Esophagus squamous epithelium (tissue), 5 donors: Measurements from ENCODE around the gene ARL10. TPM values are rescaled to one million over a fixed set of nuclear protein-coding genes. Genes with fewer than 3 reads are reported as not detected.

Experiments used
- DNase-seq: peaks from one replicate; lab custom pipeline; 2025; lab: John Stamatoyannopoulos, UW
- H3K27ac ChIP-seq, 4 donors: fragments of 200-600 bp; sonication (generic); one replicate each; pipeline ENCODE4 v1.5.1; 2016 to 2019; ENCODE audit warnings: mild to moderate bottlenecking in 1 of 4
- H3K27me3 ChIP-seq, 4 donors: fragments of 200-600 bp; sonication (generic); 1 replicate in 3 of 4; 2 replicates in 1 of 4; pipeline versions ENCODE4 v1.5.1 to v1.6.0; 2017 to 2021; ENCODE audit warnings: antibody characterized with exemption in 1 of 4
- H3K36me3 ChIP-seq, 3 donors: fragments of 200-600 bp; sonication (generic); one replicate each; pipeline ENCODE4 v1.5.1; 2016 to 2019
- H3K4me1 ChIP-seq, 3 donors: fragments of 200-600 bp; sonication (generic); one replicate each; pipeline ENCODE4 v1.5.1; 2017 to 2019
- H3K4me3 ChIP-seq, 4 donors: fragments of 200-600 bp; sonication (generic); 1 replicate in 3 of 4; 2 replicates in 1 of 4; pipeline ENCODE4 v1.5.1; 2016 to 2019; ENCODE audit warnings: mild to moderate bottlenecking in 2 of 4, moderate library complexity in 1 of 4
- H3K9me3 ChIP-seq, 3 donors: fragments of 200-600 bp; sonication (generic); one replicate each; pipeline ENCODE4 v1.5.1; 2016 to 2019
- POLR2A ChIP-seq, 4 donors: fragments of 450-650 bp; IDR thresholded peaks; one replicate each; pipeline ENCODE4 v1.6.1; 2017; ENCODE audit warnings: antibody characterized with exemption in 4 of 4, mild to moderate bottlenecking in 4 of 4, moderate library complexity in 3 of 4
- WGBS, 2 donors: methylation state at CpG; one replicate each; pipeline ENCODE4 v1.1.5; 2018; 5-methylcytosine and 5-hydroxymethylcytosine counted together
- intact Hi-C: fragments of 100-400 bp; cut with DNase I; formaldehyde crosslinking; loops from one replicate; pipeline ENCODE4 v1.15.0; 2022
- total RNA-seq, 4 donors: library from RNA; depleted of rRNA; stranded (reverse); fragments of >200 nt; gene quantifications; one replicate each; pipeline ENCODE4 v1.1.0, GENCODE V29; 2016
- TF ChIP-seq, protein P1 (sequence below), 6 experiments: fragments of 450-650 bp in 4 of 6; fragments of 200-600 bp in 2 of 6; sonication (generic) in 2 of 6; IDR thresholded peaks; one replicate each; pipeline ENCODE4 v1.5.1; 2016 to 2019; ENCODE audit warnings: antibody characterized with exemption in 6 of 6, mild to moderate bottlenecking in 4 of 6, moderate library complexity in 4 of 6
- donor health status: DM: yes; HTN: yes; CAD: no.

The ARL10 gene, protein sequence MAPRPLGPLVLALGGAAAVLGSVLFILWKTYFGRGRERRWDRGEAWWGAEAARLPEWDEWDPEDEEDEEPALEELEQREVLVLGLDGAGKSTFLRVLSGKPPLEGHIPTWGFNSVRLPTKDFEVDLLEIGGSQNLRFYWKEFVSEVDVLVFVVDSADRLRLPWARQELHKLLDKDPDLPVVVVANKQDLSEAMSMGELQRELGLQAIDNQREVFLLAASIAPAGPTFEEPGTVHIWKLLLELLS
- total RNA-seq, result 10 to 100 TPM in 1 of 4 donors, 1 to 10 TPM in 3; 2.4 to 10.1 (median 6.3) TPM

DNA sequence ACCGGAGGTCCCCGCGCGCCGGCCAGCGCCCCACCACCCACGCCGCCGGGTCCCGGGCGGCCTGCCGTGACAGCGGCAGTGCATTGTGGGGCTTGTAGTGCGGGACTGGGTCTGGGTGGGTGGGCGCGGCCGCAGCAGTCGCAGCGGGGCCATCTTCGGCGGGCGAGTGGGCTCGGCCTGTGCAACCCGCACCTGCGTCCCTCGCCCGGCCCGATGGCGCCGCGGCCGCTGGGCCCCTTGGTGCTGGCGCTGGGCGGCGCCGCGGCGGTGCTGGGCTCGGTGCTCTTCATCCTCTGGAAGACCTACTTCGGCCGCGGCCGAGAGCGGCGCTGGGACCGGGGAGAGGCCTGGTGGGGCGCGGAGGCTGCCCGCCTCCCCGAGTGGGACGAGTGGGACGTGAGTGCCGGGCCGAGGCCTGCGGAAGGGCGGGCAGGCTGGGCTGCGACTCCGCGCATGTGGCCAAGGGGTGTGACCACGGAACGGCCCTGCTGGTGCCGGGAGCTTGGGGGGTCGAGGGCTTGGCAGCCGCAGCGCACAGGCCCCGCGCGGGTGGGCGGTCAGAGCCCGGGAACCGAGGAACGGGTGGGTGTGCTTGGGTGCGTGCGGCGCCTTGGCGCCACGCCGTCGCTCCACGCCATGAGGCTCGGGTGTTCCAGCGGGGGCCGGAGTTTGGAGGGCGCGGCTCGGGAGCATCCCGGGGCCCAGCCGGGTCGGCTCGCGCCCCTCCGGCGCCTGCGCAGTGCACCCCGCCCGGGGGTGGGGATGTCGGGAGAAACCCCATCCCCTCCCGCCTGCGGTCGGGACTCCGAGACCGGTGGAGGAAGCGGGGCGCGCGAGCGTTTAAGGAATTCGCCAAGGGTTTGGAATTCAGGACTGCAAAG lies at the start of gene ARL10:
Gene ARL10 (plus strand): TSS at position 137 of the 881 bp plus-strand sequence. CDS start 77 bp downstream, at position 214.
- intact Hi-C loops, result no loop called here
- no peaks in the 10 kb centered on the region for H3K9me3 ChIP-seq
- DNase-seq, result no peak
- WGBS, 2 donors, result 1% methylated on average over 22 of the region's 108 CpGs; no CpG with 5 or more reads in 1 of the 2 donors
- H3K36me3 ChIP-seq, result peaks cover 0 to 33% (median 3%) of the 10 kb centered on the region in 3 donors
- peak within 1 kb of the TSS; percentile 76 to 79 (median 78) for H3K27ac ChIP-seq
- H3K4me1 ChIP-seq, result peaks cover 0 to 39% (median 11%) of the 10 kb centered on the region in 3 donors
- peak in 1 of 4 donors; percentile 4 for TF ChIP-seq POLR2A (IDR thresholded peaks at IDR 0.05)
- TF ChIP-seq, protein P1, sequence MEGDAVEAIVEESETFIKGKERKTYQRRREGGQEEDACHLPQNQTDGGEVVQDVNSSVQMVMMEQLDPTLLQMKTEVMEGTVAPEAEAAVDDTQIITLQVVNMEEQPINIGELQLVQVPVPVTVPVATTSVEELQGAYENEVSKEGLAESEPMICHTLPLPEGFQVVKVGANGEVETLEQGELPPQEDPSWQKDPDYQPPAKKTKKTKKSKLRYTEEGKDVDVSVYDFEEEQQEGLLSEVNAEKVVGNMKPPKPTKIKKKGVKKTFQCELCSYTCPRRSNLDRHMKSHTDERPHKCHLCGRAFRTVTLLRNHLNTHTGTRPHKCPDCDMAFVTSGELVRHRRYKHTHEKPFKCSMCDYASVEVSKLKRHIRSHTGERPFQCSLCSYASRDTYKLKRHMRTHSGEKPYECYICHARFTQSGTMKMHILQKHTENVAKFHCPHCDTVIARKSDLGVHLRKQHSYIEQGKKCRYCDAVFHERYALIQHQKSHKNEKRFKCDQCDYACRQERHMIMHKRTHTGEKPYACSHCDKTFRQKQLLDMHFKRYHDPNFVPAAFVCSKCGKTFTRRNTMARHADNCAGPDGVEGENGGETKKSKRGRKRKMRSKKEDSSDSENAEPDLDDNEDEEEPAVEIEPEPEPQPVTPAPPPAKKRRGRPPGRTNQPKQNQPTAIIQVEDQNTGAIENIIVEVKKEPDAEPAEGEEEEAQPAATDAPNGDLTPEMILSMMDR (IDR thresholded peaks at IDR 0.05), result no peak
- peak within 1 kb of the TSS; percentile 61 to 73 (median 70) for H3K4me3 ChIP-seq
- no peaks in the 10 kb centered on the region for H3K27me3 ChIP-seq

DNA sequence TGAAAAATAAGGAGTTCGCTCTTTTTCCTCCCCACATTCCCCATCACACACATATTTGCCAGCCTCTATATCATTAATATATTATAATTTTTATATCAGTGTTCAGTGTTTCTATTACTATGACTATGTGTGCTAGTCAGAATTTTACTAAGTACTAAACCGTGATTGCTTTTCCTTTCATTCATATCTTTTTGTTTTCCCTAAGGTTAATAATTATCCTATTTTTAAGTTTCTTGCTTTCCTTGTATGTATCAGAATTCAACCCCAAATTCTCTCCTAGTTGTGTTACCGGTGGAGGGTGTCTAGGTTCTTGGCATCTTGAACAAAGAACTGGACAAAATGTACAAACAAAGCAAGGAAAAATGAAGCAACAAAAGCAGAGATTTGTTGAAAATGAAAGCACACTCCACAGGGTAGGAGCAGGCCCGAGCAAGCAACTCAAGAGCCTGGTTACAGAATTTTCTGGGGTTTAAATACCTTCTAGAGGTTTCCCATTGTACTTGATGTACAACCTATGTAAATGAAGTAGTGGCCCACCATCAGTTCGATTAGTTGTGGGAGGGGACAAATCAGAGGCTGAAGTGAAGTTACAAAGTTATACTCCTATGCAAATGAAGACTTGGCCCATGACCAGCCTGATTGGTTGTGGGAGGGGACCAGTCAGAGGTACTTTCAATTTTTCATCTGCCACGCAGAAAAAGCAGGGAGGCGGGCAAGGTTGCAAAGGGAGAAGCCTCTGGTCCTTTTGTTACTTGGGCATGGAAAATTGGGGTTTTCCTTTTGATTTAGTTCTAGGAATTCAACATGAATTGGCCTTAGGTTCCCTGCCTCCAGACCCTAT lies 47.5 kb upstream of the ARL10 start:
- no peak overlapping the region for H3K4me3 ChIP-seq
- peak overlapping the region in 1 of 4 donors; percentile 25 for H3K27ac ChIP-seq

DNA sequence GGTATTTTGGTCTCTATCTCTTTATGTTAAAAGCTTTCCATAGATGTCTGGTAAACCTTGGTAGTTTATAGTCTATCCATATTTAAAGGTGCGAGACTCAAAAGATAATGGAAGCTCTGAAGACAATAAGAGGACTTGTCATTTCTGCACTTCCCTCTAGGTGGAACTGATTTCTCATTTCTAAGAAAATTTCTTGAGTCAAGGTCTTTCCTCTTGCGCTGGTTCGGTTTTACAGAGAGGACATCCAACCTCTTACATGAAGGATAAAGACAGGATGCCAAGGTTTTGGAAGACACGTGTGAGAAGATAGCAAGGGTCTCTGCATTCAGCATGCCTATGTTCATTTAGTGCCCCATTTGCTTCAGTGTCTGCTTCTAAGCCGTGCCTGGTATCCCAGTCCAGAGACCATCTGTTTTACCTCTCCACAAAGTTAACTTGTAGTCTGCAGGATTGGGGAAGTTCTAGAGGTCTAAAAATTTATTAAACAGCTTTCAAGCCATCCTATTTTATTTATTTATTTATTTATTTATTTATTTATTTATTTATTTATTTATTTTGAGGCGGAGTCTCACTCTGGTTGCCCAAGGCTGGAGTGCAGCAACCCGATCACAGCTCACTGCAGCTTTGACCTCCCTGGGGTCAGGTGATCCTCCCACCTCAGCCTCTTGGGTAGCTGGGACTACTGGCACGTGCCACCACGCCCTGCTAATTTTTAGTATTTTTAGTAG lies 45.3 kb upstream of the ARL10 start:
- Histone ChIP-seq H3K4me3 (no peak overlapping the region), H3K9me3 (no peaks in the 10 kb centered on the region), H3K4me1 (peaks cover 0 to 19% (median 0%) of the 10 kb centered on the region in 3 donors), H3K27ac (no peak overlapping the region), H3K36me3 (peaks cover 0 to 48% (median 7%) of the 10 kb centered on the region in 3 donors), H3K27me3 (no peaks in the 10 kb centered on the region)
- TF ChIP-seq POLR2A (IDR thresholded peaks at IDR 0.05), result no peak
- TF ChIP-seq, protein P1 (IDR thresholded peaks at IDR 0.05), result peak in 2 of 6 experiments; percentile 16 to 20
- DNase-seq, result no peak
- 88 to 90% methylated on average over 7 to 9 of the region's 9 CpGs for WGBS, 2 donors
- intact Hi-C loops, result no loop called here

More for the DNA sequence above, 47.5 kb upstream of the ARL10 start:
- Histone ChIP-seq H3K36me3 (peaks cover 0 to 41% (median 3%) of the 10 kb centered on the region in 3 donors), H3K4me1 (peaks cover 0 to 19% (median 0%) of the 10 kb centered on the region in 3 donors), H3K27me3 (no peaks in the 10 kb centered on the region), H3K9me3 (no peaks in the 10 kb centered on the region)
- no peak for DNase-seq
- no peak for TF ChIP-seq POLR2A (IDR thresholded peaks at IDR 0.05)
- TF ChIP-seq, protein P1 (IDR thresholded peaks at IDR 0.05), result no peak
- intact Hi-C loops, result no loop called here
- 44 to 53% methylated on average over 7 of the region's 7 CpGs for WGBS, 2 donors

DNA sequence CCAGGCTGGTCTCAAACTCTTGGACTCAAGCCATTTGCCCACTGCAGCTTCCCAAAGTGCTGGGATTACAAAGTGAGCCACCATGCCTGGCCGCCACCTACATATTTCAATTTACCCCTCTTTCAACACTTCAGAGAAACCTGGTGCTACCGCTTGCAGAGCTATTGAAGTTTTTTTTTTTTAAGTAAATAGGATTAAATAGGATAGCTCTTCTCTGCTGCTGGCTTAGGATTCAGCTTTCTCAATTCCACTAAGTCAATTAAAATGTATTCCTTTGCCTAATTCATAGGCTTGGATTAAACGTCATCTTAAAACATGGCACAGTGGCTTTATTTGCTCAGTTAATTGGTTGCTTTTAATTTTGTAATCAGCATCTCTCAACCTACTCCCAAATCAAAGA lies 44.7 kb upstream of the ARL10 start:
- H3K27ac ChIP-seq, result no peak overlapping the region
- peaks cover 0 to 19% (median 0%) of the 10 kb centered on the region in 3 donors for H3K4me1 ChIP-seq
- H3K9me3 ChIP-seq, result no peaks in the 10 kb centered on the region
- no peak overlapping the region for H3K4me3 ChIP-seq
- H3K36me3 ChIP-seq, result peaks cover 0 to 48% (median 4%) of the 10 kb centered on the region in 3 donors
- no peaks in the 10 kb centered on the region for H3K27me3 ChIP-seq
- no peak for DNase-seq
- intact Hi-C loops, result no loop called here
- WGBS, 2 donors, result 92 to 97% methylated on average over 3 of the region's 3 CpGs
- no peak for TF ChIP-seq POLR2A (IDR thresholded peaks at IDR 0.05)
- TF ChIP-seq, protein P1 (IDR thresholded peaks at IDR 0.05), result no peak
